ENCODE results near the gene MACROD2.

DNA sequence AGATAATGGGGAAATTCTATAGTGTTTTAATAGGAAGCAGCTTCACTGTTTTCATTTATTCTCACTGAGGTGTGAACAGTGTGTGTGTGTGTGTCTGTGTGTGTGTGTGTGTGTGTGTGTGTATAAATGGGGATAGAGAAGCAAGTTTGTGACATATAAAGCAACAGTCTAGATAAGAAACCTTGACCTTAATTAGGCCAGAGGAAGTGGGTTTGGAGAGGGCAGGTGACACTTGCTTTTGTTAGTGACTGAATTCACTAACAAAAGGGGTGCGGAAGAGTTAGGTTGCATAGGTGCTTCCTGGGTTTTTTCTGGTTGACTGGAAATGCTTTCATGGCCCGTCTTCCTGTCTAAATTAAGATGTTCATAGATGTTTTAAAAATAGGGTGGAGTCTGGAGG is 857.8 kb downstream of the MACROD2 start:
- TF ChIP-seq CTCF (IDR thresholded peaks at IDR 0.05; ENCODE audit: poor library complexity, severe bottlenecking), result no peak
- TF ChIP-seq REST (IDR thresholded peaks at IDR 0.05; ENCODE audit: borderline replicate concordance), result no peak
- TF ChIP-seq SMC3 (conservative IDR thresholded peaks at IDR 0.05; ENCODE audit: poor library complexity), result no peak
- no peak for TF ChIP-seq EZH2 (IDR thresholded peaks at IDR 0.05; ENCODE audit: borderline replicate concordance, insufficient read depth, low read length, poor library complexity, severe bottlenecking)
- TF ChIP-seq MXI1 (conservative IDR thresholded peaks at IDR 0.05; ENCODE audit: poor library complexity, severe bottlenecking), result no peak
